Keratinocyte (primary cell): Measurements from ENCODE around the gene FHIP1A. TPM values are rescaled to one million over a fixed set of nuclear protein-coding genes. Genes with fewer than 3 reads are reported as not detected.
"Not testable (repeated sequence)": the region's sequence is repeated elsewhere in the genome, so short reads cannot be mapped to it uniquely, and the experiment has no call there.

Experiments
- DNase-seq: peaks from one replicate; pipeline ENCODE4 v3.0.0-alpha.2; 2011; ENCODE audit warnings: low read depth, missing footprints, low spot score
- FAIRE-seq: peaks from 2 replicates; lab custom pipeline; 2011; peaks lifted over from hg19 to GRCh38; lab: Jason Lieb, UNC
- H2AFZ ChIP-seq: 2 replicates; pipeline ENCODE4 v1.6.0; 2012; ENCODE audit warnings: low read length, control low read depth, inconsistent platforms; ENCODE audit not compliant: control insufficient read depth
- H3K27ac ChIP-seq: 2 replicates; pipeline ENCODE4 v1.5.1; 2011; ENCODE audit warnings: low read length; ENCODE audit not compliant: control insufficient read depth, insufficient read depth
- H3K27me3 ChIP-seq: 3 replicates; pipeline ENCODE4 v1.6.0; 2011; ENCODE audit warnings: low read length; ENCODE audit not compliant: control insufficient read depth, insufficient read depth; ENCODE audit errors: extremely low read depth
- H3K36me3 ChIP-seq, 2 experiments: 2 replicates in 1 of 2; 3 replicates in 1 of 2; pipeline ENCODE4 v1.5.1; 2011; ENCODE audit warnings: low read length in 2 of 2, mild to moderate bottlenecking in 1 of 2; ENCODE audit not compliant: control insufficient read depth in 2 of 2, insufficient read depth in 2 of 2; ENCODE audit errors: extremely low read depth in 1 of 2
- H3K4me1 ChIP-seq: 3 replicates; pipeline ENCODE4 v1.5.1; 2011; ENCODE audit warnings: low read length; ENCODE audit not compliant: control insufficient read depth, insufficient read depth; ENCODE audit errors: extremely low read depth
- H3K4me2 ChIP-seq: 3 replicates; pipeline ENCODE4 v1.6.0; 2011; ENCODE audit warnings: low read depth, low read length; ENCODE audit not compliant: control insufficient read depth, insufficient read depth; ENCODE audit errors: extremely low read depth
- H3K4me3 ChIP-seq, 3 experiments: fragments of 200-600 bp in 1 of 3; sonication (generic) in 1 of 3; 2 replicates in 2 of 3; 3 replicates in 1 of 3; pipeline ENCODE4 v1.5.1; 2011 to 2016; ENCODE audit warnings: low read length in 3 of 3, mild to moderate bottlenecking in 3 of 3, control low read depth in 2 of 3, inconsistent platforms in 1 of 3, low read depth in 1 of 3, mixed read lengths in 1 of 3, mixed run types in 1 of 3, moderate library complexity in 1 of 3; ENCODE audit not compliant: control insufficient read depth in 2 of 3, insufficient read depth in 2 of 3; ENCODE audit errors: extremely low read depth in 1 of 3
- H3K79me2 ChIP-seq: 2 replicates; pipeline ENCODE4 v1.6.0; 2012; ENCODE audit warnings: low read length; ENCODE audit not compliant: control insufficient read depth, insufficient read depth
- H3K9ac ChIP-seq: 3 replicates; pipeline ENCODE4 v1.6.0; 2011; ENCODE audit warnings: low read length; ENCODE audit not compliant: control insufficient read depth, insufficient read depth; ENCODE audit errors: extremely low read depth
- H3K9me1 ChIP-seq: 3 replicates; pipeline ENCODE4 v1.6.0; 2011; ENCODE audit warnings: low read length; ENCODE audit not compliant: control insufficient read depth, insufficient read depth; ENCODE audit errors: extremely low read depth
- H3K9me3 ChIP-seq: 2 replicates; pipeline ENCODE4 v1.5.1; 2012; ENCODE audit warnings: low read depth, low read length; ENCODE audit not compliant: control insufficient read depth
- H4K20me1 ChIP-seq: 3 replicates; pipeline ENCODE4 v1.6.0; 2011; ENCODE audit warnings: low read length; ENCODE audit not compliant: control insufficient read depth, insufficient read depth; ENCODE audit errors: extremely low read depth
- CTCF ChIP-seq, 3 experiments: IDR thresholded peaks in 1 of 3; conservative IDR thresholded peaks in 1 of 3; optimal IDR thresholded peaks in 1 of 3; 2 replicates in 2 of 3; 3 replicates in 1 of 3; pipeline versions ENCODE3 to v1.5.1; 2011; ENCODE audit warnings: low read length in 3 of 3, mild to moderate bottlenecking in 3 of 3, moderate library complexity in 2 of 3, control low read depth in 1 of 3, inconsistent platforms in 1 of 3; ENCODE audit not compliant: insufficient read depth in 2 of 3; ENCODE audit errors: extremely low read depth in 1 of 3
- EZH2 ChIP-seq: IDR thresholded peaks from one replicate; pipeline ENCODE4 v1.6.1; 2012; ENCODE audit warnings: inconsistent platforms, mild to moderate bottlenecking, low read length, moderate library complexity
- dilution Hi-C: fragments of 300-500 bp; cut with MboI; formaldehyde crosslinking; loops from one replicate; pipeline ENCODE4 v1.7.0; 2020; ENCODE audit warnings: low sequenced_read_pairs; ENCODE audit not compliant: extremely low pct_ligation_motif_present
- polyA plus RNA-seq, 5 experiments: library from polyadenylated mRNA; depleted of rRNA in 3 of 5; stranded (reverse) in 3 of 5; stranded (forward) in 1 of 5; unstranded in 1 of 5; fragments of >200 nt; gene quantifications; 1 replicate in 1 of 5; 2 replicates in 3 of 5; 3 replicates in 1 of 5; pipeline versions ENCODE4 v1.2.1 to v1.2.3, GENCODE V29; 2011 to 2012; ENCODE audit warnings: missing spikeins in 2 of 5, low read depth in 1 of 5, low replicate concordance in 1 of 5

Gene FHIP1A
- polyA plus RNA-seq, 1 donor (not counting 4 experiments of a cell fraction or from before 2014, with no cell fraction given), result 13.4 TPM

GRCh38 chr4:151389311-151389710 is 19.7 kb upstream of the FHIP1A start:
- Histone ChIP-seq H3K9me1 (no peaks in the 10 kb centered on the region), H2AFZ (no peak overlapping the region), H3K79me2 (no peaks in the 10 kb centered on the region), H3K9ac (no peak overlapping the region), H3K27ac (no peak overlapping the region), H3K4me2 (no peak overlapping the region), H3K4me3 (no peak overlapping the region), H3K36me3 (no peaks in the 10 kb centered on the region), H3K9me3 (no peaks in the 10 kb centered on the region), H3K4me1 (peaks cover 5% of the 10 kb centered on the region), H4K20me1 (no peaks in the 10 kb centered on the region), H3K27me3 (no peaks in the 10 kb centered on the region)
- dilution Hi-C loops, result no loop called here
- FAIRE-seq (no peak), DNase-seq (no peak)
- TF ChIP-seq EZH2 (no peak), CTCF (optimal IDR thresholded peaks at IDR 0.05 in 1 of 3, IDR thresholded peaks at IDR 0.05 in 1 of 3, conservative IDR thresholded peaks at IDR 0.05 in 1 of 3; ENCODE audit: extremely low read depth in 1 of 3, insufficient read depth in 2 of 3, low read length in 3 of 3) (no peak)

- H3K79me2 ChIP-seq, H3K9me1 ChIP-seq, H4K20me1 ChIP-seq, H3K4me1 ChIP-seq, H3K36me3 ChIP-seq, H3K4me3 ChIP-seq, H3K4me2 ChIP-seq, FAIRE-seq, dilution Hi-C loops, H3K27me3 ChIP-seq, H2AFZ ChIP-seq, H3K9ac ChIP-seq, H3K9me3 ChIP-seq, H3K27ac ChIP-seq, DNase-seq: not testable (repeated sequence)
These were observed 19.2 kb upstream of the FHIP1A start for GRCh38 chr4:151389799-151390198.

GRCh38 chr4:151395873-151396272 is 13.1 kb upstream of the FHIP1A start:
- H3K9ac ChIP-seq, result no peak overlapping the region
- H3K9me1 ChIP-seq, result no peaks in the 10 kb centered on the region
- H3K79me2 ChIP-seq, result no peaks in the 10 kb centered on the region
- TF ChIP-seq EZH2, result no peak
- no peak for TF ChIP-seq CTCF (optimal IDR thresholded peaks at IDR 0.05 in 1 of 3, IDR thresholded peaks at IDR 0.05 in 1 of 3, conservative IDR thresholded peaks at IDR 0.05 in 1 of 3; ENCODE audit: extremely low read depth in 1 of 3, insufficient read depth in 2 of 3, low read length in 3 of 3)
- dilution Hi-C loops, result no loop called here
- H4K20me1 ChIP-seq, result no peaks in the 10 kb centered on the region
- DNase-seq (no peak), FAIRE-seq (no peak)
- no peak overlapping the region for H3K4me2 ChIP-seq
- H3K4me3 ChIP-seq, result no peak overlapping the region
- H3K27me3 ChIP-seq, result no peaks in the 10 kb centered on the region
- H3K9me3 ChIP-seq, result no peaks in the 10 kb centered on the region
- no peak overlapping the region for H2AFZ ChIP-seq
- H3K4me1 ChIP-seq, result peaks cover 5% of the 10 kb centered on the region
- no peaks in the 10 kb centered on the region for H3K36me3 ChIP-seq
- no peak overlapping the region for H3K27ac ChIP-seq
